ENCODE results near the gene GDPGP1.

Gene GDPGP1

DNA sequence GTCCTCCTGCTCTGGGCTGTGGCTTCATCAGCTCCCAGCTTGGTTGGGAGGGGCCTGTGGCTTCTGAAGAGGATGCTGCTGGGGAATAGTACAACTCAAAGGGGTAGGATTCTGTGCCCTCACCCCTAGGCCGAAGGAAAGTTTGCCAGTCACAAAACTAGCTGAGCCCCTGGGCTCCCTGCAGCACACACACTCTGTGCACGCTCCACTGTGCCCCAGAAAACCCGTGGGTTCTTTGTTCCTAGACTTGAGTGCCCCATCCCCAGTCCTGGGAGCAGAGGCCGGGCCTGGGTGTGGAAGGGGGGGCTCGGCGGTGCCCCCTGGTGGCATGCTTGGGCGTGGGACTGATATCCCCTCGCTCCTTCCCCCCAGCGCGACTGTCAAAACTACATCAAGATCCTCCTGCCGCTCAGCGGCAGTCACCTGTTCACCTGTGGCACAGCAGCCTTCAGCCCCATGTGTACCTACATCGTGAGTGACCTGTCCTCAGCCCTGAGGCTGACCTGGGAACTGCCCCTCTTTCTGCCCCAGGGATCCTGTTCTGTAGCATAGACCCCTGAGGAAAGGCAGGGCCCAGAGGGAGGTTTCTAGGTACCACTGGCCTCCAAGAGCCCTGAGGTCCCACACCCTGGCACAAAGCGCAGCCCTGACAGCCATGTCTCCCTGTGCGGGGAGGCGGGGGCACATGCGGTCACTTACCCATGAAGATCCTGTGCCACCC, 14.4 kb upstream of the GDPGP1 start:
- Histone ChIP-seq H3K23ac (ENCODE audit: low read depth, low read length, poor library complexity) (peak overlapping the region; percentile 86), H2BK5ac (ENCODE audit: low read length) (no peak overlapping the region), H2BK15ac (ENCODE audit: low read length) (no peak overlapping the region), H3K14ac (ENCODE audit: low read length) (no peak overlapping the region), H2BK120ac (ENCODE audit: low read depth, low read length) (no peak overlapping the region), H2BK12ac (ENCODE audit: low read length) (no peak overlapping the region), H2AK5ac (ENCODE audit: low read depth, low read length) (peak overlapping the region; percentile 47), H3K4me2 (ENCODE audit: insufficient read depth, low read length, poor library complexity, severe bottlenecking) (no peak overlapping the region), H3K36me3 (replicated peaks in 1 of 2; ENCODE audit: control insufficient read depth in 2 of 2, insufficient read depth in 2 of 2, low read length in 2 of 2) (peaks cover 20 to 40% of the 10 kb centered on the region in 2 donors), H3K4me3 (ENCODE audit: low read length in 2 of 2) (no peak overlapping the region), H2AFZ (ENCODE audit: low read length) (no peak overlapping the region), H3K9ac (ENCODE audit: low read depth, low read length, poor library complexity) (no peak overlapping the region), H4K91ac (ENCODE audit: low read depth, low read length, poor library complexity) (no peak overlapping the region), H3K4me1 (ENCODE audit: control insufficient read depth in 2 of 2, insufficient read depth in 1 of 2, low read depth in 1 of 2, low read length in 2 of 2) (no peaks in the 10 kb centered on the region), H3K18ac (ENCODE audit: low read length) (no peak overlapping the region), H3K79me1 (ENCODE audit: low read depth, low read length) (peaks cover 3% of the 10 kb centered on the region), H3K27me3 (ENCODE audit: control insufficient read depth in 3 of 3, insufficient read depth in 3 of 3, low read depth in 1 of 3, low read length in 3 of 3) (no peaks in the 10 kb centered on the region), H3K27ac (replicated peaks; ENCODE audit: low read length) (no peak overlapping the region), H4K8ac (ENCODE audit: low read depth, low read length) (no peak overlapping the region), H3K9me3 (replicated peaks in 1 of 2; ENCODE audit: control insufficient read depth in 2 of 2, insufficient read depth in 1 of 2, low read depth in 1 of 2, low read length in 2 of 2) (no peaks in the 10 kb centered on the region), H3K4ac (ENCODE audit: low read length) (no peak overlapping the region)
- DNase-seq (ENCODE audit: low spot score): peak; percentile 36
- WGBS, 2 donors (ENCODE audit: extremely low coverage in 2 of 2, insufficient read length in 2 of 2, insufficient replicate concordance in 1 of 2): no CpG with 5 or more reads among the region's 17 CpGs

DNA sequence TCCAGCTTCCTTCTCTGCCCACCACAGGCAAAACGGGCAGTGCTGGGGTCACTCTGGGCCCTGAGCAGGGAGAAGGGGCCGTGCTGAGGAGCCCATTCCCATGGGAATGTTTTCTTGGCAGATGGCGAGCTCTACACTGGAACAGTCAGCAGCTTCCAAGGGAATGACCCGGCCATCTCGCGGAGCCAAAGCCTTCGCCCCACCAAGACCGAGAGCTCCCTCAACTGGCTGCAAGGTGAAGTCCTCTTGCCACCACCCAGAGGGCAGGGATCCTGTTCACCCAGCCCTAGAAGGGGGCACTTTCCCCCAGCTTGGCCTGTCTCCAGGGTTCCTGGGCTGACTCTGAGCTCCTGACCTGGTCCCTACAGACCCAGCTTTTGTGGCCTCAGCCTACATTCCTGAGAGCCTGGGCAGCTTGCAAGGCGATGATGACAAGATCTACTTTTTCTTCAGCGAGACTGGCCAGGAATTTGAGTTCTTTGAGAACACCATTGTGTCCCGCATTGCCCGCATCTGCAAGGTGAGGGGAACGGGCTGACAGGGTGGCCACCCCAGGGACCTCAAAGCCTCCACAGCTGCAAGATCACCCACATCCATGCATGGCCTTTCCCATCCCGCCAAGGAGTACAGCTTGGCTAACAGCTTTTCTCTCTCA, 12.6 kb upstream of the GDPGP1 start:
- DNase-seq (ENCODE audit: low spot score): no peak
- no peak overlapping the region for H3K14ac ChIP-seq (ENCODE audit: low read length)
- no peak overlapping the region for H4K8ac ChIP-seq (ENCODE audit: low read depth, low read length)
- H3K79me1 ChIP-seq (ENCODE audit: low read depth, low read length): peaks cover 9% of the 10 kb centered on the region
- no peak overlapping the region for H2BK15ac ChIP-seq (ENCODE audit: low read length)
- no peak overlapping the region for H3K18ac ChIP-seq (ENCODE audit: low read length)
- no peak overlapping the region for H3K27ac ChIP-seq (replicated peaks; ENCODE audit: low read length)
- H3K4me1 ChIP-seq (ENCODE audit: control insufficient read depth in 2 of 2, insufficient read depth in 1 of 2, low read depth in 1 of 2, low read length in 2 of 2): no peaks in the 10 kb centered on the region
- H3K27me3 ChIP-seq (ENCODE audit: control insufficient read depth in 3 of 3, insufficient read depth in 3 of 3, low read depth in 1 of 3, low read length in 3 of 3): no peaks in the 10 kb centered on the region
- H2AFZ ChIP-seq (ENCODE audit: low read length): no peak overlapping the region
- no peak overlapping the region for H3K4me3 ChIP-seq (ENCODE audit: low read length in 2 of 2)
- no peak overlapping the region for H4K91ac ChIP-seq (ENCODE audit: low read depth, low read length, poor library complexity)
- H3K9me3 ChIP-seq (replicated peaks in 1 of 2; ENCODE audit: control insufficient read depth in 2 of 2, insufficient read depth in 1 of 2, low read depth in 1 of 2, low read length in 2 of 2): no peaks in the 10 kb centered on the region
- peaks cover 31 to 56% of the 10 kb centered on the region in 2 donors for H3K36me3 ChIP-seq (replicated peaks in 1 of 2; ENCODE audit: control insufficient read depth in 2 of 2, insufficient read depth in 2 of 2, low read length in 2 of 2)
- H2BK120ac ChIP-seq (ENCODE audit: low read depth, low read length): no peak overlapping the region
- H2BK5ac ChIP-seq (ENCODE audit: low read length): peak overlapping the region; percentile 39
- H3K23ac ChIP-seq (ENCODE audit: low read depth, low read length, poor library complexity): no peak overlapping the region
- WGBS, 2 donors (ENCODE audit: extremely low coverage in 2 of 2, insufficient read length in 2 of 2, insufficient replicate concordance in 1 of 2): no CpG with 5 or more reads among the region's 14 CpGs
- H2BK12ac ChIP-seq (ENCODE audit: low read length): no peak overlapping the region
- peak overlapping the region; percentile 7 for H3K9ac ChIP-seq (ENCODE audit: low read depth, low read length, poor library complexity)
- H3K4ac ChIP-seq (ENCODE audit: low read length): no peak overlapping the region
- no peak overlapping the region for H3K4me2 ChIP-seq (ENCODE audit: insufficient read depth, low read length, poor library complexity, severe bottlenecking)
- H2AK5ac ChIP-seq (ENCODE audit: low read depth, low read length): peak overlapping the region; percentile 68

DNA sequence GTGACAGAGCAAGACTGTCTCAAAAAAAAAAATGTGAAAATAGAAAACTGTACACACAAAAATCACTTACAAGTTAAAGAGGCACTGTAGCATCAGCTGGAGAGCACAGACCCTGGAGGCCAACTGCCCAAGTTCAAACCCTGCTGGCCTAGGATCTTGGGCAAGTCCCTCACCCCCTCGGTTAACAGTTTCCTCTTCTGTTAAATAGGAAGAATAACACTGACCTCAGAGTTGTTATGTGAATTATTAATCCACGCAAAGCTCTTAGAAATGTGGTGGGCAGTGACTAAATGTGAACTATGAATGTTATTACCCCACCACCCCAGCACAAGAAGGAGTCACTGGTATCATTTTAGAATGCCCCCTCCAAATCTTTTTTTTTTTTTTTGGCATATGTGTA, 11.5 kb upstream of the GDPGP1 start:
- Histone ChIP-seq H3K14ac (ENCODE audit: low read length) (no peak overlapping the region), H2BK120ac (ENCODE audit: low read depth, low read length) (no peak overlapping the region), H3K36me3 (replicated peaks in 1 of 2; ENCODE audit: control insufficient read depth in 2 of 2, insufficient read depth in 2 of 2, low read length in 2 of 2) (peaks cover 34 to 60% of the 10 kb centered on the region in 2 donors), H2BK15ac (ENCODE audit: low read length) (no peak overlapping the region), H2BK5ac (ENCODE audit: low read length) (no peak overlapping the region), H3K27ac (replicated peaks; ENCODE audit: low read length) (no peak overlapping the region), H3K4ac (ENCODE audit: low read length) (no peak overlapping the region), H2BK12ac (ENCODE audit: low read length) (no peak overlapping the region), H3K4me2 (ENCODE audit: insufficient read depth, low read length, poor library complexity, severe bottlenecking) (no peak overlapping the region), H3K4me1 (ENCODE audit: control insufficient read depth in 2 of 2, insufficient read depth in 1 of 2, low read depth in 1 of 2, low read length in 2 of 2) (no peaks in the 10 kb centered on the region), H4K91ac (ENCODE audit: low read depth, low read length, poor library complexity) (no peak overlapping the region), H4K8ac (ENCODE audit: low read depth, low read length) (no peak overlapping the region), H3K79me1 (ENCODE audit: low read depth, low read length) (peaks cover 11% of the 10 kb centered on the region), H3K9me3 (replicated peaks in 1 of 2; ENCODE audit: control insufficient read depth in 2 of 2, insufficient read depth in 1 of 2, low read depth in 1 of 2, low read length in 2 of 2) (no peaks in the 10 kb centered on the region), H3K9ac (ENCODE audit: low read depth, low read length, poor library complexity) (no peak overlapping the region), H3K23ac (ENCODE audit: low read depth, low read length, poor library complexity) (no peak overlapping the region), H3K18ac (ENCODE audit: low read length) (no peak overlapping the region), H3K4me3 (ENCODE audit: low read length in 2 of 2) (no peak overlapping the region), H2AK5ac (ENCODE audit: low read depth, low read length) (no peak overlapping the region), H3K27me3 (ENCODE audit: control insufficient read depth in 3 of 3, insufficient read depth in 3 of 3, low read depth in 1 of 3, low read length in 3 of 3) (no peaks in the 10 kb centered on the region), H2AFZ (ENCODE audit: low read length) (no peak overlapping the region)
- no peak for DNase-seq (ENCODE audit: low spot score)
- WGBS, 2 donors (ENCODE audit: extremely low coverage in 2 of 2, insufficient read length in 2 of 2, insufficient replicate concordance in 1 of 2): no CpG with 5 or more reads among the region's 2 CpGs

DNA sequence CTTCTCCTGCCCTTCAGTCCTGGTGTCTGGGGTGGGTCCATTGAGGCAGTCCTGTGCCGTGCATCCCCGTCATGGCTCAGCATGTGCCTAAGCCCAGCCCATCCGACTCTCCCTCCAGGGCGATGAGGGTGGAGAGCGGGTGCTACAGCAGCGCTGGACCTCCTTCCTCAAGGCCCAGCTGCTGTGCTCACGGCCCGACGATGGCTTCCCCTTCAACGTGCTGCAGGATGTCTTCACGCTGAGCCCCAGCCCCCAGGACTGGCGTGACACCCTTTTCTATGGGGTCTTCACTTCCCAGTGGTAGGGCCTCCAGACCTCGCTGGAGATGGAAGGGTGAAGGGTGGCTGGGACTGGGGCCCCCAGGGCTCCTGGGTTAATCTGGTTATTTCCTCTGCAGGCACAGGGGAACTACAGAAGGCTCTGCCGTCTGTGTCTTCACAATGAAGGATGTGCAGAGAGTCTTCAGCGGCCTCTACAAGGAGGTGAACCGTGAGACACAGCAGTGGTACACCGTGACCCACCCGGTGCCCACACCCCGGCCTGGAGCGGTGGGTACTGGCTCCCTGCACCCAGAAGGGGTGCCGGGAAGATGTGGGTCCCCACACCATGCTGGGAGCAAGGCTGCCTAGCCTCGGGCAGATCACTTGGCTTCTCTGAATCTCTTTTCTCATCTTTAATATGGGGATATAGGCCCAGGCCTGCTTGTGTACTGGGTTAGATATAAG, 10.4 kb upstream of the GDPGP1 start:
- Histone ChIP-seq H3K14ac (ENCODE audit: low read length) (no peak overlapping the region), H3K4me3 (ENCODE audit: low read length in 2 of 2) (peak overlapping the region in 1 of 2 donors; percentile 22), H3K27me3 (ENCODE audit: control insufficient read depth in 3 of 3, insufficient read depth in 3 of 3, low read depth in 1 of 3, low read length in 3 of 3) (no peaks in the 10 kb centered on the region), H4K91ac (ENCODE audit: low read depth, low read length, poor library complexity) (no peak overlapping the region), H2AK5ac (ENCODE audit: low read depth, low read length) (no peak overlapping the region), H2BK120ac (ENCODE audit: low read depth, low read length) (no peak overlapping the region), H3K4ac (ENCODE audit: low read length) (no peak overlapping the region), H3K9me3 (replicated peaks in 1 of 2; ENCODE audit: control insufficient read depth in 2 of 2, insufficient read depth in 1 of 2, low read depth in 1 of 2, low read length in 2 of 2) (no peaks in the 10 kb centered on the region), H2BK5ac (ENCODE audit: low read length) (peak overlapping the region; percentile 48), H3K4me1 (ENCODE audit: control insufficient read depth in 2 of 2, insufficient read depth in 1 of 2, low read depth in 1 of 2, low read length in 2 of 2) (no peaks in the 10 kb centered on the region), H3K36me3 (replicated peaks in 1 of 2; ENCODE audit: control insufficient read depth in 2 of 2, insufficient read depth in 2 of 2, low read length in 2 of 2) (peaks cover 41 to 65% of the 10 kb centered on the region in 2 donors), H3K4me2 (ENCODE audit: insufficient read depth, low read length, poor library complexity, severe bottlenecking) (no peak overlapping the region), H3K23ac (ENCODE audit: low read depth, low read length, poor library complexity) (peak overlapping the region; percentile 93), H2AFZ (ENCODE audit: low read length) (no peak overlapping the region), H3K79me1 (ENCODE audit: low read depth, low read length) (peaks cover 11% of the 10 kb centered on the region), H2BK12ac (ENCODE audit: low read length) (no peak overlapping the region), H4K8ac (ENCODE audit: low read depth, low read length) (no peak overlapping the region), H2BK15ac (ENCODE audit: low read length) (no peak overlapping the region), H3K27ac (replicated peaks; ENCODE audit: low read length) (no peak overlapping the region), H3K9ac (ENCODE audit: low read depth, low read length, poor library complexity) (peak overlapping the region; percentile 74), H3K18ac (ENCODE audit: low read length) (no peak overlapping the region)
- no peak for DNase-seq (ENCODE audit: low spot score)
- no CpG with 5 or more reads among the region's 22 CpGs for WGBS, 2 donors (ENCODE audit: extremely low coverage in 2 of 2, insufficient read length in 2 of 2, insufficient replicate concordance in 1 of 2)

All from neuronal stem cell (in vitro differentiated cells).